ENCODE data around the gene CCNI2. TPM values are rescaled to one million over a fixed set of nuclear protein-coding genes. Genes with fewer than 3 reads are reported as not detected.

The CCNI2 gene
- total and polyA plus RNA-seq, 10 of the 15 experiments (the other 5 are each of a cell fraction or from before 2014, with no cell fraction given), result 1.8 to 8.0 (median 3.2) TPM

DNA sequence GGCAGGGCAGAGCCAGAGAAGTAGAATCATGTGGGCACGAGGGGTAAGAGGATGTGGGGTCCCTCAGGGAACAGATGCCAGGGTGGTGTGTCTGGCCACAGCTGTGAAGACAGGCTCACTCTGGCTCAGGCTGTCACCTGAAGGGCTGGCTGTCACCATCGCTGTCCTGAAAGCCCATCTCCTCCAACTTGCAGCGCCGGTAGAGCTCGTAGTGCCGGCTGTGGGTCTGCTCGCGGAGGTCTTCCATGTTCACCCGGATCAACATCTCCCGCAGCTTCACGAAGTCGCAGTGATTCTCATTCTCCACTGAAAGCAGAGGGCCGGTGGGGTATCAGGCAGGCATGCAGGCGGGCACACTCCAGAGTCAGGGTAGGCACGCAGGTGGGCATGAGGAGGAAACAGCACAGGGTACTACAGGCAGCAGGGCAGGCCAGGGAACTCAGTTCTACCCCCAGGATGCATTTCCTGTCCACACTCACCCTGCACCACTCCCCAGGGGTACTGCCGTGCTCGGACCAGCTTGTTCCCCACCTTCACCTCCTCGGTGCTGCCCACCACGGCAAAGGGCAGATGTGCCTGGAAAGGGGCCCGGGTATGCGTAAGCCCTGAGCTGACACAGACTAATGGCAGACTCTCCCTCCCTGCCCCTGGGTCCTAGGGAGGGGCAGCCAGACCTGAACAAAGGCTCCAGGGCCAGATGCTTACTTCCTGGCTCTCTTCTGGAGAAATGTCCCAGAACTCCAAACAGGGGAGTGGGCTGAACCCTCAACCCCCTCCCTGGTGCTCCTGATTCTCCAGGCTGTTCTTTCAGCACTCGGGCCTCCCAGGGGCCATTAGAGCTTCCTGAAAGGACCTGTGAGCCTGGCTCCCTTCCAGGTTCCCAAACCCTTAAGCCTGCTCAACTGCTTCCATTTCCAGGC, 14.4 kb downstream of the CCNI2 start:
- intact Hi-C loops (cut with micrococcal nuclease; ENCODE audit: unreplicated experiment), result no loop called here
- H3K36me3 ChIP-seq (ENCODE audit: control insufficient read depth in 2 of 2, insufficient read depth in 2 of 2, low read length in 1 of 2), result peaks cover 6 to 25% of the 10 kb centered on the region in 2 experiments
- no peaks in the 10 kb centered on the region for H3K9me3 ChIP-seq (replicated peaks; ENCODE audit: control insufficient read depth, insufficient read depth, low read length)
- no peaks in the 10 kb centered on the region for H3K4me1 ChIP-seq (ENCODE audit: control insufficient read depth, insufficient read depth, low read length)
- H3K9ac ChIP-seq (ENCODE audit: control insufficient read depth, insufficient read depth, low read length), result no peak overlapping the region
- H4K20me1 ChIP-seq (ENCODE audit: control insufficient read depth, insufficient read depth), result no peaks in the 10 kb centered on the region
- H3K4me3 ChIP-seq, result no peak overlapping the region
- no peaks in the 10 kb centered on the region for H3K27me3 ChIP-seq (replicated peaks in 1 of 2; ENCODE audit: control insufficient read depth in 2 of 2, insufficient read depth in 2 of 2, low read length in 1 of 2)
- no peak overlapping the region for H3K4me2 ChIP-seq (ENCODE audit: control insufficient read depth, insufficient read depth)
- no peak for ATAC-seq
- 86% methylated on average over 22 of the region's 22 CpGs for WGBS (ENCODE audit: insufficient coverage, insufficient replicate concordance, low lambda C conversion rate, missing lambda C conversion rate)
- no peaks in the 10 kb centered on the region for H3K79me2 ChIP-seq (ENCODE audit: control insufficient read depth, insufficient read depth, low read length)
- SMC1A ChIA-PET (ENCODE audit: uncharacterized antibody, unreplicated experiment), result interaction anchor here (0.6 to 0.8 kb wide), 2 partner anchors 10 to 58 kb away, joined by 3 read pairs; no protein-coding TSS in a partner anchor
- no peak overlapping the region for H2AFZ ChIP-seq (ENCODE audit: control insufficient read depth, low read depth, low read length)
- DNase-seq (ENCODE audit: low read depth, low spot score), result no peak
- in situ Hi-C loops (cut with MboI), result no loop called here
- CTCF ChIA-PET, result interaction anchor here (1.1 kb wide), 1 partner anchor 58 kb away, joined by 4 read pairs; no protein-coding TSS in a partner anchor
- RAD21 ChIA-PET (ENCODE audit: unreplicated experiment), result interaction anchor here (0.8 to 0.9 kb wide), 2 partner anchors 45 to 59 kb away, joined by 3 read pairs; no protein-coding TSS in a partner anchor
- no peak for TF ChIP-seq ZBED1 (IDR thresholded peaks at IDR 0.05; ENCODE audit: borderline replicate concordance)
- TF ChIP-seq ASH2L (IDR thresholded peaks at IDR 0.05; ENCODE audit: borderline replicate concordance, low read depth), result no peak
- no peak for TF ChIP-seq KLF5 (IDR thresholded peaks at IDR 0.05; ENCODE audit: partially characterized antibody)
- TF ChIP-seq SPI1 (IDR thresholded peaks at IDR 0.05; ENCODE audit: borderline replicate concordance, insufficient read depth, low read depth, low read length), result no peak
- TF ChIP-seq WRNIP1 (IDR thresholded peaks at IDR 0.05; ENCODE audit: borderline replicate concordance, low read depth, low read length), result no peak
- TF ChIP-seq YBX1 (IDR thresholded peaks at IDR 0.05), result no peak
- TF ChIP-seq NFIC (IDR thresholded peaks at IDR 0.05; ENCODE audit: low read depth, low read length), result no peak
- TF ChIP-seq, protein P1, sequence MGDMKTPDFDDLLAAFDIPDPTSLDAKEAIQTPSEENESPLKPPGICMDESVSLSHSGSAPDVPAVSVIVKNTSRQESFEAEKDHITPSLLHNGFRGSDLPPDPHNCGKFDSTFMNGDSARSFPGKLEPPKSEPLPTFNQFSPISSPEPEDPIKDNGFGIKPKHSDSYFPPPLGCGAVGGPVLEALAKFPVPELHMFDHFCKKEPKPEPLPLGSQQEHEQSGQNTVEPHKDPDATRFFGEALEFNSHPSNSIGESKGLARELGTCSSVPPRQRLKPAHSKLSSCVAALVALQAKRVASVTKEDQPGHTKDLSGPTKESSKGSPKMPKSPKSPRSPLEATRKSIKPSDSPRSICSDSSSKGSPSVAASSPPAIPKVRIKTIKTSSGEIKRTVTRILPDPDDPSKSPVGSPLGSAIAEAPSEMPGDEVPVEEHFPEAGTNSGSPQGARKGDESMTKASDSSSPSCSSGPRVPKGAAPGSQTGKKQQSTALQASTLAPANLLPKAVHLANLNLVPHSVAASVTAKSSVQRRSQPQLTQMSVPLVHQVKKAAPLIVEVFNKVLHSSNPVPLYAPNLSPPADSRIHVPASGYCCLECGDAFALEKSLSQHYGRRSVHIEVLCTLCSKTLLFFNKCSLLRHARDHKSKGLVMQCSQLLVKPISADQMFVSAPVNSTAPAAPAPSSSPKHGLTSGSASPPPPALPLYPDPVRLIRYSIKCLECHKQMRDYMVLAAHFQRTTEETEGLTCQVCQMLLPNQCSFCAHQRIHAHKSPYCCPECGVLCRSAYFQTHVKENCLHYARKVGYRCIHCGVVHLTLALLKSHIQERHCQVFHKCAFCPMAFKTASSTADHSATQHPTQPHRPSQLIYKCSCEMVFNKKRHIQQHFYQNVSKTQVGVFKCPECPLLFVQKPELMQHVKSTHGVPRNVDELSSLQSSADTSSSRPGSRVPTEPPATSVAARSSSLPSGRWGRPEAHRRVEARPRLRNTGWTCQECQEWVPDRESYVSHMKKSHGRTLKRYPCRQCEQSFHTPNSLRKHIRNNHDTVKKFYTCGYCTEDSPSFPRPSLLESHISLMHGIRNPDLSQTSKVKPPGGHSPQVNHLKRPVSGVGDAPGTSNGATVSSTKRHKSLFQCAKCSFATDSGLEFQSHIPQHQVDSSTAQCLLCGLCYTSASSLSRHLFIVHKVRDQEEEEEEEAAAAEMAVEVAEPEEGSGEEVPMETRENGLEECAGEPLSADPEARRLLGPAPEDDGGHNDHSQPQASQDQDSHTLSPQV (IDR thresholded peaks at IDR 0.05), result no peak
- no peak for TF ChIP-seq MTA2 (IDR thresholded peaks at IDR 0.05; ENCODE audit: low read depth)
- TF ChIP-seq SMAD5 (IDR thresholded peaks at IDR 0.05; ENCODE audit: low read depth), result no peak
- TF ChIP-seq ZNF217 (IDR thresholded peaks at IDR 0.05), result no peak
- TF ChIP-seq TCF12 (IDR thresholded peaks at IDR 0.05; ENCODE audit: low read depth, low read length), result no peak
- TF ChIP-seq, protein P2, sequence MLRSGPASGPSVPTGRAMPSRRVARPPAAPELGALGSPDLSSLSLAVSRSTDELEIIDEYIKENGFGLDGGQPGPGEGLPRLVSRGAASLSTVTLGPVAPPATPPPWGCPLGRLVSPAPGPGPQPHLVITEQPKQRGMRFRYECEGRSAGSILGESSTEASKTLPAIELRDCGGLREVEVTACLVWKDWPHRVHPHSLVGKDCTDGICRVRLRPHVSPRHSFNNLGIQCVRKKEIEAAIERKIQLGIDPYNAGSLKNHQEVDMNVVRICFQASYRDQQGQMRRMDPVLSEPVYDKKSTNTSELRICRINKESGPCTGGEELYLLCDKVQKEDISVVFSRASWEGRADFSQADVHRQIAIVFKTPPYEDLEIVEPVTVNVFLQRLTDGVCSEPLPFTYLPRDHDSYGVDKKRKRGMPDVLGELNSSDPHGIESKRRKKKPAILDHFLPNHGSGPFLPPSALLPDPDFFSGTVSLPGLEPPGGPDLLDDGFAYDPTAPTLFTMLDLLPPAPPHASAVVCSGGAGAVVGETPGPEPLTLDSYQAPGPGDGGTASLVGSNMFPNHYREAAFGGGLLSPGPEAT (IDR thresholded peaks at IDR 0.05; ENCODE audit: low read depth), result no peak
- H3K27ac ChIP-seq (ENCODE audit: control insufficient read depth, insufficient read depth), result no peak overlapping the region
- FAIRE-seq, result no peak
- POLR2A ChIA-PET, result no interaction called here
- BruUV-seq (replicated peaks), result no TSS peak
